SK-N-MC (cell line): ENCODE data around the gene MDH2.
"Not testable (repeated sequence)": the region's sequence is repeated elsewhere in the genome, so short reads cannot be mapped to it uniquely, and the experiment has no call there.

Experiments used
- DNase-seq: peaks from one replicate; pipeline ENCODE4 v3.0.0-alpha.2; 2011; ENCODE audit warnings: low read depth, low spot score
- H3K27ac ChIP-seq: fragments of 200-600 bp; sonication (generic); 2 replicates; pipeline ENCODE4 v1.5.1; 2016; ENCODE audit warnings: mixed run types
- H3K36me3 ChIP-seq: fragments of 200-600 bp; sonication (generic); 2 replicates; pipeline ENCODE4 v1.6.1; 2017; ENCODE audit warnings: antibody characterized with exemption, low read length, mixed read lengths; ENCODE audit not compliant: insufficient read depth
- H3K4me3 ChIP-seq: fragments of 200-600 bp; sonication (generic); 2 replicates; pipeline ENCODE4 v1.5.1; 2016
- H3K9ac ChIP-seq: fragments of 200-600 bp; sonication (generic); 2 replicates; pipeline ENCODE4 v1.8.0; 2017; ENCODE audit warnings: mixed run types, mixed read lengths; ENCODE audit not compliant: insufficient read length
- H3K9me3 ChIP-seq: fragments of 200-600 bp; sonication (generic); 2 replicates; pipeline ENCODE4 v1.6.1; 2017; ENCODE audit warnings: low read depth, mild to moderate bottlenecking, antibody characterized with exemption, low read length, moderate library complexity, mixed read lengths
- EZH2 ChIP-seq: fragments of 200-600 bp; sonication (generic); IDR thresholded peaks from one replicate; pipeline ENCODE4 v1.6.1; 2017; ENCODE audit warnings: antibody characterized with exemption
- FOXP2 ChIP-seq: optimal IDR thresholded peaks from 2 replicates; pipeline ENCODE3; 2011; ENCODE audit warnings: mild to moderate bottlenecking, moderate library complexity; ENCODE audit not compliant: insufficient read depth; ENCODE audit errors: extremely low read length, control extremely low read depth
- POLR2AphosphoS5 ChIP-seq: IDR thresholded peaks from 2 replicates; pipeline ENCODE4 v1.6.1; 2012; ENCODE audit warnings: mild to moderate bottlenecking, low read depth, low read length, borderline replicate concordance

Gene MDH2

GRCh38 chr7:76047811-76048667 lies at the start of gene MDH2, which contains the start of gene STYXL1:
MDH2 (plus strand) TSS chr7:76048106; CDS start chr7:76048161, 55 bp downstream.
STYXL1 (minus strand) TSS chr7:76048000; CDS start chr7:76030523, 17,477 bp downstream.
- H3K27ac ChIP-seq: peak within 1 kb of the TSS; percentile 57
- H3K36me3 ChIP-seq: peaks cover 31% of the 10 kb centered on the region
- peak; percentile 24 for DNase-seq
- TF ChIP-seq EZH2: no peak
- peak; percentile 60 for TF ChIP-seq FOXP2
- TF ChIP-seq POLR2AphosphoS5: peak; percentile 96
- H3K4me3 ChIP-seq: peak within 1 kb of the TSS; percentile 78
- H3K9me3 ChIP-seq: no peaks in the 10 kb centered on the region
- H3K9ac ChIP-seq: peak within 1 kb of the TSS; percentile 97

GRCh38 chr7:76000566-76000965 lies 47.3 kb upstream of the MDH2 start:
- H3K9ac ChIP-seq: no peak overlapping the region
- H3K9me3 ChIP-seq: no peaks in the 10 kb centered on the region
- no peak for TF ChIP-seq EZH2
- no peak for TF ChIP-seq FOXP2
- TF ChIP-seq POLR2AphosphoS5: no peak
- DNase-seq: no peak
- no peaks in the 10 kb centered on the region for H3K36me3 ChIP-seq
- no peak overlapping the region for H3K4me3 ChIP-seq
- no peak overlapping the region for H3K27ac ChIP-seq

GRCh38 chr7:76002139-76002538 lies 45.8 kb upstream of the MDH2 start:
- TF ChIP-seq POLR2AphosphoS5 (no peak), FOXP2 (no peak), EZH2 (no peak)
- no peaks in the 10 kb centered on the region for H3K9me3 ChIP-seq
- H3K9ac ChIP-seq: no peak overlapping the region
- H3K4me3 ChIP-seq: no peak overlapping the region
- no peaks in the 10 kb centered on the region for H3K36me3 ChIP-seq
- DNase-seq: no peak
- H3K27ac ChIP-seq: no peak overlapping the region

- no peak for TF ChIP-seq FOXP2
- TF ChIP-seq EZH2: no peak
- no peak for TF ChIP-seq POLR2AphosphoS5
- H3K27ac ChIP-seq: no peak overlapping the region
- H3K9me3 ChIP-seq: no peaks in the 10 kb centered on the region
- H3K36me3 ChIP-seq: no peaks in the 10 kb centered on the region
- no peak for DNase-seq
- no peak overlapping the region for H3K9ac ChIP-seq
- H3K4me3 ChIP-seq: no peak overlapping the region
Observed at GRCh38 chr7:76002822-76003221, 45.1 kb upstream of the MDH2 start.

GRCh38 chr7:76003351-76003750 lies 44.6 kb upstream of the MDH2 start:
- H3K27ac ChIP-seq: no peak overlapping the region
- DNase-seq: no peak
- no peak overlapping the region for H3K4me3 ChIP-seq

GRCh38 chr7:76005004-76005403 lies 42.9 kb upstream of the MDH2 start:
- H3K27ac ChIP-seq, H3K36me3 ChIP-seq, H3K9ac ChIP-seq, H3K4me3 ChIP-seq, DNase-seq, H3K9me3 ChIP-seq: not testable (repeated sequence)

More at GRCh38 chr7:76003351-76003750, 44.6 kb upstream of the MDH2 start:
- Histone ChIP-seq H3K9me3 (no peaks in the 10 kb centered on the region), H3K36me3 (no peaks in the 10 kb centered on the region), H3K9ac (no peak overlapping the region)
- TF ChIP-seq FOXP2: no peak
- TF ChIP-seq EZH2: no peak
- TF ChIP-seq POLR2AphosphoS5: no peak

GRCh38 chr7:76008156-76008687 lies 39.7 kb upstream of the MDH2 start:
- Histone ChIP-seq H3K9me3 (no peaks in the 10 kb centered on the region), H3K4me3 (no peak overlapping the region), H3K9ac (no peak overlapping the region), H3K27ac (no peak overlapping the region), H3K36me3 (no peaks in the 10 kb centered on the region)
- TF ChIP-seq POLR2AphosphoS5 (no peak), EZH2 (no peak), FOXP2 (no peak)
- no peak for DNase-seq

- H3K36me3 ChIP-seq: no peaks in the 10 kb centered on the region
- H3K4me3 ChIP-seq: no peak overlapping the region
- H3K9me3 ChIP-seq: no peaks in the 10 kb centered on the region
- no peak overlapping the region for H3K9ac ChIP-seq
- TF ChIP-seq EZH2 (no peak), FOXP2 (no peak), POLR2AphosphoS5 (no peak)
- H3K27ac ChIP-seq: no peak overlapping the region
- DNase-seq: no peak
Observed at GRCh38 chr7:76009672-76010600, 38.0 kb upstream of the MDH2 start.
